ENCODE results near the gene ANAPC5.
"Not testable (repeated sequence)": the region's sequence is repeated elsewhere in the genome, so short reads cannot be mapped to it uniquely, and the experiment has no call there.

The ANAPC5 gene

DNA sequence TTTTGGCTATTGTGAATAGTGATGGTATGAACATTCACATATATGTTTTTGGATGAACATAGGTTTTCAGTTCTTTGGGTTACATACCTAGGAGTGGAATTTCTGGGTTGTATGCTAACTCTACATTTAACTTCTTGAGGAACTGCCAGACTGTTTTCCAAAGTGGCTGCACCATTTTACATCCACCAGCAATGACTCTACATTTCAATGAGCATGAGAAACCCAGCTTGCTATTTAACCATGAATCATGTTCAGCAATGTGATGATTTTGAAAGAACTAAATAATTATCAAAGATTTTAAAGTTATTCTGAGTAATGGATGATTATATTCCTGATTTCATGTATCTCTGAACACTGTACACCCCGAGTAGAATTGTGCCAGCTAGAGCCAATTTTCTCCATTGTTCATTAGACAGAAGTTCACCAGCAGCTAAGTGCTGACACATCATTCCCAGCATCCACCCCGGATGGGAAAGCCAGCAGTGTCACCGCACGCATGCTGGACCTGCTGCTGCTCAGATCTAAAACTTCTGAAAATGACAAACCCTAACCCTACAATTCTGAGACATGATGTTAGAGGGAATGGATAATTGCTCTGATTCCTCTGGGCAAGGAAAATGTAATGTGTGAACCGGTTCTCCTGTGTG, 13.3 kb upstream of the ANAPC5 start:
- no peak for DNase-seq

GRCh38 chr12:121364683-121365121, 12.5 kb upstream of the ANAPC5 start:
- no peak for DNase-seq

- DNase-seq, result no peak
Observed at GRCh38 chr12:121358073-121358472, 5.9 kb upstream of the ANAPC5 start.

DNA sequence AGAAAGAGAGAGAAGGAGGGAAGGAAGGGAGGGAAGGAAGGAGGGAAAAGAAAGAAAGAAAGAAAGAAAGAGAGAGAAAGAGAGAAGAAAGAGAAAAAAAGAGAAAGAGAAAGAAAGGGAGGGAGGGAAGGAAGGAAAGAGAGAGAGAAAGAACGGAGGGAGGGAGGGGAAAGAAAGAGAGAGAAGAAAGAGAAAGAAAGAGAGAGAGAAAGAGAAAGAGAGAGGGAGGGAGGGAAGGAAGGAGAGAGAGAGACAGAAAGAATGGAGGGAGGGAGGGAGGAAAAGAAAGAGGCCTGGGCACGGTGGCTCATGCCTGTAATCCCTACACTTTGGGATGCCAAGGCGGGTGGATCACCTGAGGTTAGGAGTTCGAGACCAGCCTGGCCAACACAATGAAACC, 5.1 kb upstream of the ANAPC5 start:
- no peak for DNase-seq

DNA sequence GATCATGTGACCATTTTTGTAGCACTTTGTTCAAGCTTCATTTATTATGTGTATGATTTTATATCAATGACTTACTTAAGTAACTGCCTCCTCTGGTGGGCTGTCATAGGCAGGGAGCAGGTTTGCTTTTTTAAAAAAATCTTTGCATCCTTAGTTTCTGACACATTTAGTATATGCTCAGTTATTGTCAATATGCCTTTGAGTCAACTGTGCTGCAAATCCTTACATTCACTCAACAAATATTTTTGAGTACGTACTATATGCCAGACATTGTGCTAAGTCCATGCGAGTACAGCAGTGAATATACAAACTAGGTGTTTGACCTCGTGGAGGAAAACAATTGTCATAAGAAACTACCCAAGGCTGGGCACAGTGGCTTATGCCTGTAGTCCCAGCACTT, 4.4 kb upstream of the ANAPC5 start:
- DNase-seq, result no peak

GRCh38 chr12:121355818-121356217, 3.6 kb upstream of the ANAPC5 start:
- DNase-seq, result no peak

DNA sequence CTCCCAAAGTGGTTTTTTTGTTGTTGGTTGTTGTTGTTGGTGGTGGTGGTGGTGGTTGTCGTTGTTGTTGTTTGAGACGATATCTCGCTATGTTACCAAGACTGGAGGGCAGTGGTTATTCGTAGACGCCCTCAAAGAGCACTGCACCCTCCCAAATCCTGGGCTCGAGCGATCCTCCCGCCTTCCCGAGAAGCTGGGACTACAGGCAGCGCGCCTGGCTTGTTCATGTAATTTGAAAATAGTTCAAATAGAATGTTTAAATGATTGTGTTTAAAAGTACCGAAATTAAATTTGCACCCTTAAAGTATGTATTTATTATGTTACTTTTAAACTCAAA, 439 bp upstream of the ANAPC5 start:
- no peak for DNase-seq

DNA sequence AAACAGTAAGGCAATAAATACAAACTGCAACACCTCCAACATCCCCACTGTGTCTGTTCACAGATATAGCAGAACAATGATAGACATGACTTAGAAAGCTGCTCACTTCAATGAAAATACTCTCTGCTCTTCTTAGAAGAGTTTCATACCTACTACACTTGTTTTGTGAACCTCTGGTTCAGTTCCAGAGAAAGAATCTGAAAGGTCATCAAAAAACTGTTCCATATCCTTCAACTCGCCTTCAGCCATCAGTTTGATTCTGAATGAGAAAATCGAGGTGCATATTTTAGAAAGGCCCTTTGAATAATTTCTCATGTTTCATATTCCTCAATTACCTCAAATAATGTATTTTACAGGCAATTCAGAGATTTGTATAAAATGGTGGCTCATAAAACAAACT, 5.5 kb downstream of the ANAPC5 start:
- DNase-seq, result no peak

DNA sequence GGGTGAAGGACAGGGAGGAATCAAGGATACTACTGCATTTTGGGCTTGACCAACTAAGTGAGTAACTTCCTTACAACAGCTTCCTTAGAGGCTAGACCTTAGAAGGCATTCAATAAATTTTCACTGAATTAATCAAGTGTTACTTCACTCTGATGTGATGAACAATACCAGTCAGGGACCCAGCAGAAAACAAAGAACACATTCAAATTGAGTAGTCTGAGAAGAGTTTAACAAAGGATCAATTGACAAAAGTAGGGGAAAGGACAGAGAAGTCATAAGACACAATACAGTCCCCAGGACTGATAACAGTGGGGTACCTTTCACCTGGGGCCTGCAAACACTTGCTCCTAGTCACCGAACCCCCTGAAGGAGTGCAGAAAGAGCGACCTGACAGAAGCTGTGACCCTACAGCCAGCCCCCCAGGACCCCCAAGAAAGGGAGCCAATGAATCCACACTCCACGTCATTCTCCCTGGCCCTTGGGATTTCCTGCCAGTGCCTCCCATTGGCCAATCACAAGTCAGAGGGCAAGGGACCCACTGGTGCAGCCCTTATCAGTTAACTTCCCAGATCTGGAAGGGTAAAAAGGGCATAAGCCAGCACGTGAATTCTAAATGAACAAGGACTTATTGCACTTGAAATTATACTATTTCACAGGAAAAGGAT, 6.9 kb downstream of the ANAPC5 start:
- DNase-seq, result no peak

- no peak for DNase-seq
Observed at GRCh38 chr12:121344506-121344905, 7.7 kb downstream of the ANAPC5 start.

- no peak for DNase-seq
Observed at GRCh38 chr12:121337416-121337815, 14.8 kb downstream of the ANAPC5 start.

DNA sequence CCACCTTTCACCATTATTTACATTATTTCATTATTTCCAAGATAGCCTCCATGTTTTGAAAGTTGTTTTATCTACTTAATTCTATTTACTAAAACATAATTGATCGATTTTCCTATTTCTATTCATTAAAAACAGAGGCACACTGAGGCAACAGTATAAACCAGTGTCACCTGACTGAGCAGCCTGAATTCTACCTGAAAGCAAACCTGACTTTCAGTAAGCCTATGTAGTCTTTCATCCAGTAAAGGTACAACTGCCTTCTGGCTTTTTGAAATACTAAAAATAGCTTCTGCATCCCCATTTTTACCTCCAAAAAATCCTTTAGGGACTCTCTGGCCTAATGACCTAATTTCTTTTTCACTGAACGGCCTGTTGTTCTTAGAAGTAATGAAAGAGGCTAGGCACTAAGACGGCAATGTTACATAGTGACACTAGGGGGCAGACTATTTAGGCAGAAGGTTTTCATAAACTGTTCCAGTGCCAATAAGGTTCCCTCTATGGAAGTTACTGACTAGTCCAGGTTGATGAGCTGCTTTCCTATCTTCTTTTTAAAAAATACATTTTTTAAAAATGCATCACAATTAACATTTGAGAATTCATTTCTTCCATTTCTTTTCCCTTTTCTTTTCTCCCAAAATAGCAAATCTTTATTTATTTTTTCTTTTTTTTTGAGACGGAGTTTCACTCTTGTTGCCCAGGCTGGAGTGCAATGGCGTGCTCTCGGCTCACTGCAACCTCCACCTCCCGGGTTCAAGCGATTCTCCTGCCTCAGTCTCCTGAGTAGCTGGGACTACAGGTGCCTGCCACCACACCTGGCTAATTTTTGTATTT, 17.5 kb downstream of the ANAPC5 start:
- no peak for DNase-seq

DNA sequence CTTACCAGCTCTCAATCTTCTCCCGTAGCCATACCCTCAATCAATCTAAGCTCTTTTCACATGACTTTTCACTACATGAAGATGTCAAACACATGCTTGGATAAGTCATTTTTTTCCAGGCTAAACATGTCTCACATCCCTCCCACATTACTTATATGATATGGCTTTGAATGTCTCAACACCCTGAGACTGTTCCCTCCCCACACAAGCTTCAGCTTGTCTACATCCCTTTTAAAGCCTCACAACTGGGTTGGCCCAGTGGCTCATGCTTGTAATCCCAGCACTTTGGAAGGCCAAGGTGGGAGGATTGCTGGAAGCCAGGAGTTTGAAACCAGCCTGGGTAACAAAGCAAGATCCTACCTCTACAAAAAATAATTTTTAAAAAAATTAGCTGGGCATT, 18.5 kb downstream of the ANAPC5 start:
- no peak for DNase-seq

DNA sequence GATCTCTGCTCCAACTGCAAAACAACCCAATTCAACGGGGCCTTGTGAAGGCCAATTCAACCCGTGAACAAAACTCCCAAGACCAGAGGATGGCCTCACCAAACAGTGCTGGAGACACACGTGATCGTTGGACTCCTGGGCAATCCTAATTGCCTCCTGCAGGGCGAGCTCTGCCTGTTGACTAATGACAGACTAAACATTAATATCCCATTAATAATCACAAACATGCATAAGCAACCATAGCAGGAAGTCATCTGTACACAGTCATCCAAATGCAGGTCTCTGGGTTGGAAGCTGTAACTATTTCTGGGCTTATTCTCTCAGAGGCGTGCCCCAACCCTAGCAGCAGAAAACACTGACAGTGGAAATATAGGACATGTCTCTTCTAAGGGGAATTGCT, 21.0 kb downstream of the ANAPC5 start:
- no peak for DNase-seq

DNA sequence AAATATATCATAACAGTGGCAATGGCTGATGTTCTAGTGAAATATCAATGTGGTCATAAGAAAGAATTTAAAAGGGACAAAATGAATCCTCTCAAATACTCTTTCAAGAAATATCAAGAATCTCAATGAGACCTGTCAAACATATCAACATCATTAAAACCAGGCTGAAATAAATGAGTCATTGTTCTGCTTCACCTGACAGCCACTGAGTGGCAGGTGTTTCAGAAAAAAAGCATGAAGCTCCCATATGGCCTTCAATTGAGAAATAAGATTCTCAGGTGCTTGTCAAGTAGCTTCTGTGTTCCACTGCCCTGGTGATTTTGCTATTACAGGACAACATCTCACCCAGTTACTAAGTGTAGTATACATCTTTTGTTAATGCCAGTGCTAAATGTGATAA, 21.5 kb downstream of the ANAPC5 start:
- no peak for DNase-seq

DNA sequence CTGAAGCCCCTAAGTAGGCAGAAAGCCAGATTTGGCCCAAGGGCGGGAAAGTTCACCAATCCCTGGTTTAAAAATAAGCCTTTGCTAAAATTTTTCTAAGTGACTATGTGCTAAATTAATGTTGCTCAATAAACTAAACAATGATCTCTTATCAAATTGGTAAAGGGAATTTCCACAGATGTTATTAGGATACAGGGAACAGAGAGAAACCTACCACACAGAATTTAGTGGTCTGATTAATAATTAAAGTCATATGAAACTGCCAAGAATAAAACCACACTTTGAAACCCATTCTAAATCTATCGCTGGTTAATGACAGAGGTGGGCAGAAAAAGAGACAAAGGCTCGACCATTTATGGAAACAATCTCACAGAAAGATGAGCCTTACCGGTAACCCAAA, 22.0 kb downstream of the ANAPC5 start:
- DNase-seq, result no peak

DNA sequence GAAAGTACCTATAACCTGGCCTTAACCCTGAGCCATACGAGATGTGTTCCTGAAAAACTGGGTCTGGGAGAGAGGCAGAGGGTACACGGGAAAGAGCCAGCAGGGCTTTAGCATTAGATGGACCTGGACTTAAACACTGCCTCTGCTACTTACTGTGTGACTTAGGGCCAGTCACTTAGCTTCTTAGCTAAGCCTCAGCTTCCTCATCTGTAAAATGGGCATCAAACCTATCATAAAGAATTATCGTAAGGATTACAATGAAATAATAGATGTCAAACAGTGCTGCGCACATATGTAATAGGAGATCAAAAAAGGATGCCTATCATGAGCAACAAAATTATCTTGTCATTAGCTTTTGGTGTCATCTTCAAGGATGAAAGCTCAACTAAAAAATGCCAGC, 23.6 kb downstream of the ANAPC5 start:
- DNase-seq, result no peak

DNA sequence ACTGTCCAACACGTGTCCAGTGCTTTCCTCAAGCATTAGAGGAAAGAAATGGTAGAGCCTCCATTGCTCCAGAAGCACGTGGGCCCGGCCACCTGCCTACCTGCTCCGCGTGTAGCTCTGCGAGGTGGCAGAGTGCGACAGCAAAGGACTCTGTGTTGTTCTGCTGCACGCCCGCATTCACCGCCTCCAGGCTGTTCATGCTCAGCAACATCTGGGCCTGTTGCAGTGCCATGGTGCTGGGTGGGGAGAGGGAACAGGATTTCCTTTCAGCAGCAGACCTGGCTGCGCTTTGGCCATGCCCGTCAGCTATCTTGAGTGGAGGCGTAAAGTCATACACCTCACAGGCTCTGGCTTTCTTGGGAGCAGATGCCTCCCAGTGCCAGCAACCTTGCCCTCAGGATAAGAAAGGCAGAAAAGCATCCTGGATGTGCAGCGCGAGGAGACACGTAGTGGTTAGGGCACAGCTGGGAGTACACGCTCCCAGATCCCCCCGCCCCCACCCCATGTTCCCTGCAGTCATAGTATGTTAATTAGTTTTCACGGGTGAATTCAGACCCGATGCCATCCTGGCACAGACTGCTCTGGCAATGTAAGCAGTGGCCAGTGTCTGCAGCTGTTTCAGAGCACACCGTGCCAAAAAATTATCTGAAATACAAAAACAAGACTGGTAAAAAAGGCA, 25.1 kb downstream of the ANAPC5 start:
- DNase-seq, result no peak

- no peak for DNase-seq
Observed at GRCh38 chr12:121325922-121326396, 26.3 kb downstream of the ANAPC5 start.

DNA sequence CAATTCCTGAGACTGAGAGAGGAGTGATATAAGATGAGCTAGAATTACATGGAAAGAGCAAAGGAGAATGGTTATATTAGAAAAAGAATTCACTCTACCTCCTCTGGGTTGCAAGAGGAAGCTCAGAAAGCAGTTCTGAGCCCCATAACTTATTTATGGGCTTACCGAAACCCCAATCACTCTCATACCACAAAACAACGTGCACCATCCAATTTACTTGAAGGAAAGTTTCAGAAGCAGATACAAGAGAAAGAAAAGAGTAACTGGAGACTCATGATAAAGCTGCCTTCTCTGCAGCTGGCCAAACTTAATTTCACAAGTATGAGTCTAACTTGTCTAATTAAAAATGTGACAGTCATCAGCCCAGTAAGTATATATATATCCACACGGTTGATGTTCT, 28.3 kb downstream of the ANAPC5 start:
- no peak for DNase-seq

DNA sequence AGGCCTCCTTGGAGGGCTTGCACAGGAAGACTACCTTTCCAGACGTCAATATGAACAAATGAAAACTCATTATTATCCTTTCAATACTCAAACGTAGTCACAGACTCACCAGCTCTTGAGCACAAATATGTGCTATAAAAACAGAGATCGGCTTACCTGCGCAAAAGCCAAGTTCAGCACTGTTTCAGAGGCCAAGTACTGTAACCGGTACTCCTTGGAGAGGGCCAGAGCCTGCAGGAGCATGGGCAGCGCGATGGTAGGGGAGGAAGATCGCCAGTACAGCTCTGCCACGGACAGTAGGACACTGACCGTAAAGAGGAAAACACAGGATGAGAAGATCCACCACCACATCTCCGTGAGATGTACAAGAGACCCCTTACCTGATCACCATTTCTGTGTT, 34.1 kb downstream of the ANAPC5 start:
- DNase-seq, result no peak

- DNase-seq, result no peak
Observed at GRCh38 chr12:121314431-121314830, 37.8 kb downstream of the ANAPC5 start.

- not testable (repeated sequence) for DNase-seq
Observed at GRCh38 chr12:121310231-121310630, 42.0 kb downstream of the ANAPC5 start.
